ENCODE results near the gene RNF207. TPM values are rescaled to one million over a fixed set of nuclear protein-coding genes. Genes with fewer than 3 reads are reported as not detected.

The RNF207 gene
- total and polyA plus RNA-seq, 10 of the 15 experiments (the other 5 are each of a cell fraction or from before 2014, with no cell fraction given): 1.7 to 36.4 (median 13.1) TPM

DNA sequence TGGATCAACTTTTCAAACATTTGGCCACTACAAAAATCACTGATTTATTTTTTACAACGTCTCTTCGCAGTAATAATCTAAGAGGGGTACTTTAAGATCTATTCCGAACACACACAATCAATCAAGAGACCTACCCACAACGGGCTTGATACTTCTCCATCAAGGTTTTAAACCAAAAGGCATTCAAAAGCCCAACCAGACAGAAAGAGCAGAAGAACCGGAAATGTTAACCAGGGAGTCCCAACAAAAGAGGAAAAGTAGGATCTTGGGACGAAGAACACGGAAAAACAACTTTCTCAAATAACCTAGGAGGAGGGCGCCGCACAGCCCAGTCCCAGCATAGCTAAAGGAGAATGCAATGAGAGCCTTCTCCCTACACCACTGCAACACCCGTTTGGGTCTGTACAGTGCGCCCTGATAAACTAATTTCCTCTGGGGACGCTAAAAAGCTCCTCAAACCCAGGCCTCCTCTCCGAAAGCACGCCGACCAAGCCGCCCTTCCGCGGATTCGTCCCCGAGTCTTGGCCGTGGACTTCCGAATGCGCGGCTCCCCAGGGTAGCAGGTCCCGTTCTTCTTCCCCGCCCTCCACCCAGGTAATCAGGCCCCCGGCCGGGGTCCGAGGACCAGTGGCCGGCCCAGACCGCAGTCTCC, 7.1 kb upstream of the RNF207 start:
- ChIA-PET POLR2A (no interaction called here), CTCF (interaction anchor here (0.6 to 2.9 kb wide), 6 partner anchors 9 to 485 kb away, joined by 3 to 11 read pairs (median 8); no protein-coding TSS in a partner anchor), SMC1A (ENCODE audit: uncharacterized antibody, unreplicated experiment) (interaction anchor here (0.7 kb wide), 1 partner anchor 8 kb away, joined by 3 read pairs; no protein-coding TSS in a partner anchor), RAD21 (ENCODE audit: unreplicated experiment) (no interaction called here)
- no peak for DNase-seq (ENCODE audit: low read depth, low spot score)
- Histone ChIP-seq H3K9ac (ENCODE audit: control insufficient read depth, insufficient read depth, low read length) (peak overlapping the region; percentile 100), H3K27me3 (replicated peaks in 1 of 2; ENCODE audit: control insufficient read depth in 2 of 2, insufficient read depth in 2 of 2, low read length in 1 of 2) (no peaks in the 10 kb centered on the region), H2AFZ (ENCODE audit: control insufficient read depth, low read depth, low read length) (no peak overlapping the region), H3K79me2 (ENCODE audit: control insufficient read depth, insufficient read depth, low read length) (peaks cover 49% of the 10 kb centered on the region), H3K9me3 (replicated peaks; ENCODE audit: control insufficient read depth, insufficient read depth, low read length) (no peaks in the 10 kb centered on the region), H3K4me3 (peak overlapping the region; percentile 93), H4K20me1 (ENCODE audit: control insufficient read depth, insufficient read depth) (no peaks in the 10 kb centered on the region), H3K4me1 (ENCODE audit: control insufficient read depth, insufficient read depth, low read length) (peaks cover 6% of the 10 kb centered on the region), H3K36me3 (ENCODE audit: control insufficient read depth in 2 of 2, insufficient read depth in 2 of 2, low read length in 1 of 2) (peaks cover 5 to 20% of the 10 kb centered on the region in 2 experiments), H3K4me2 (ENCODE audit: control insufficient read depth, insufficient read depth) (peak overlapping the region; percentile 72), H3K27ac (ENCODE audit: control insufficient read depth, insufficient read depth) (peak overlapping the region; percentile 85)
- WGBS (ENCODE audit: insufficient coverage, insufficient replicate concordance, low lambda C conversion rate, missing lambda C conversion rate): under 1% methylated on average over 30 of the region's 31 CpGs
- intact Hi-C loops (cut with micrococcal nuclease; ENCODE audit: unreplicated experiment) (loop anchor here (5.0 kb wide), 1 partner anchor 171 kb away; no protein-coding TSS in a partner anchor), in situ Hi-C loops (cut with MboI) (no loop called here)
- ATAC-seq: peak; percentile 53
- TSS peak; percentile 68 for BruUV-seq (replicated peaks)
- FAIRE-seq: no peak
- TF ChIP-seq YY1 (IDR thresholded peaks at IDR 0.05; ENCODE audit: low read depth, low read length) (no peak), SMAD1 (IDR thresholded peaks at IDR 0.05; ENCODE audit: low read depth, partially characterized antibody) (no peak), MEF2A (IDR thresholded peaks at IDR 0.05; ENCODE audit: insufficient read depth, low read depth, low read length) (no peak), SMARCA5 (IDR thresholded peaks at IDR 0.05) (no peak), YBX1 (IDR thresholded peaks at IDR 0.05) (no peak), MEF2B (IDR thresholded peaks at IDR 0.05; ENCODE audit: partially characterized antibody, poor library complexity, severe bottlenecking) (no peak), BACH1 (IDR thresholded peaks at IDR 0.05; ENCODE audit: borderline replicate concordance) (no peak), TARDBP (IDR thresholded peaks at IDR 0.05; ENCODE audit: borderline replicate concordance) (no peak), RB1 (IDR thresholded peaks at IDR 0.05; ENCODE audit: borderline replicate concordance) (no peak), CBX3 (IDR thresholded peaks at IDR 0.05; ENCODE audit: borderline replicate concordance, low read depth) (no peak)
- TF ChIP-seq, protein P1, sequence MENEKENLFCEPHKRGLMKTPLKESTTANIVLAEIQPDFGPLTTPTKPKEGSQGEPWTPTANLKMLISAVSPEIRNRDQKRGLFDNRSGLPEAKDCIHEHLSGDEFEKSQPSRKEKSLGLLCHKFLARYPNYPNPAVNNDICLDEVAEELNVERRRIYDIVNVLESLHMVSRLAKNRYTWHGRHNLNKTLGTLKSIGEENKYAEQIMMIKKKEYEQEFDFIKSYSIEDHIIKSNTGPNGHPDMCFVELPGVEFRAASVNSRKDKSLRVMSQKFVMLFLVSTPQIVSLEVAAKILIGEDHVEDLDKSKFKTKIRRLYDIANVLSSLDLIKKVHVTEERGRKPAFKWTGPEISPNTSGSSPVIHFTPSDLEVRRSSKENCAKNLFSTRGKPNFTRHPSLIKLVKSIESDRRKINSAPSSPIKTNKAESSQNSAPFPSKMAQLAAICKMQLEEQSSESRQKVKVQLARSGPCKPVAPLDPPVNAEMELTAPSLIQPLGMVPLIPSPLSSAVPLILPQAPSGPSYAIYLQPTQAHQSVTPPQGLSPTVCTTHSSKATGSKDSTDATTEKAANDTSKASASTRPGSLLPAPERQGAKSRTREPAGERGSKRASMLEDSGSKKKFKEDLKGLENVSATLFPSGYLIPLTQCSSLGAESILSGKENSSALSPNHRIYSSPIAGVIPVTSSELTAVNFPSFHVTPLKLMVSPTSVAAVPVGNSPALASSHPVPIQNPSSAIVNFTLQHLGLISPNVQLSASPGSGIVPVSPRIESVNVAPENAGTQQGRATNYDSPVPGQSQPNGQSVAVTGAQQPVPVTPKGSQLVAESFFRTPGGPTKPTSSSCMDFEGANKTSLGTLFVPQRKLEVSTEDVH (IDR thresholded peaks at IDR 0.05; ENCODE audit: low read depth, partially characterized antibody): no peak
- TF ChIP-seq, protein P2, sequence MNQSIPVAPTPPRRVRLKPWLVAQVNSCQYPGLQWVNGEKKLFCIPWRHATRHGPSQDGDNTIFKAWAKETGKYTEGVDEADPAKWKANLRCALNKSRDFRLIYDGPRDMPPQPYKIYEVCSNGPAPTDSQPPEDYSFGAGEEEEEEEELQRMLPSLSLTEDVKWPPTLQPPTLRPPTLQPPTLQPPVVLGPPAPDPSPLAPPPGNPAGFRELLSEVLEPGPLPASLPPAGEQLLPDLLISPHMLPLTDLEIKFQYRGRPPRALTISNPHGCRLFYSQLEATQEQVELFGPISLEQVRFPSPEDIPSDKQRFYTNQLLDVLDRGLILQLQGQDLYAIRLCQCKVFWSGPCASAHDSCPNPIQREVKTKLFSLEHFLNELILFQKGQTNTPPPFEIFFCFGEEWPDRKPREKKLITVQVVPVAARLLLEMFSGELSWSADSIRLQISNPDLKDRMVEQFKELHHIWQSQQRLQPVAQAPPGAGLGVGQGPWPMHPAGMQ (IDR thresholded peaks at IDR 0.05; ENCODE audit: borderline replicate concordance): no peak
- TF ChIP-seq, protein P3, sequence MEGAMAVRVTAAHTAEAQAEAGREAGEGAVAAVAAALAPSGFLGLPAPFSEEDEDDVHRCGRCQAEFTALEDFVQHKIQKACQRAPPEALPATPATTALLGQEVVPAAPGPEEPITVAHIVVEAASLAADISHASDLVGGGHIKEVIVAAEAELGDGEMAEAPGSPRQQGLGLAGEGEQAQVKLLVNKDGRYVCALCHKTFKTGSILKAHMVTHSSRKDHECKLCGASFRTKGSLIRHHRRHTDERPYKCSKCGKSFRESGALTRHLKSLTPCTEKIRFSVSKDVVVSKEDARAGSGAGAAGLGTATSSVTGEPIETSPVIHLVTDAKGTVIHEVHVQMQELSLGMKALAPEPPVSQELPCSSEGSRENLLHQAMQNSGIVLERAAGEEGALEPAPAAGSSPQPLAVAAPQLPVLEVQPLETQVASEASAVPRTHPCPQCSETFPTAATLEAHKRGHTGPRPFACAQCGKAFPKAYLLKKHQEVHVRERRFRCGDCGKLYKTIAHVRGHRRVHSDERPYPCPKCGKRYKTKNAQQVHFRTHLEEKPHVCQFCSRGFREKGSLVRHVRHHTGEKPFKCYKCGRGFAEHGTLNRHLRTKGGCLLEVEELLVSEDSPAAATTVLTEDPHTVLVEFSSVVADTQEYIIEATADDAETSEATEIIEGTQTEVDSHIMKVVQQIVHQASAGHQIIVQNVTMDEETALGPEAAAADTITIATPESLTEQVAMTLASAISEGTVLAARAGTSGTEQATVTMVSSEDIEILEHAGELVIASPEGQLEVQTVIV (IDR thresholded peaks at IDR 0.05; ENCODE audit: borderline replicate concordance, partially characterized antibody): no peak
- TF ChIP-seq, protein P4, sequence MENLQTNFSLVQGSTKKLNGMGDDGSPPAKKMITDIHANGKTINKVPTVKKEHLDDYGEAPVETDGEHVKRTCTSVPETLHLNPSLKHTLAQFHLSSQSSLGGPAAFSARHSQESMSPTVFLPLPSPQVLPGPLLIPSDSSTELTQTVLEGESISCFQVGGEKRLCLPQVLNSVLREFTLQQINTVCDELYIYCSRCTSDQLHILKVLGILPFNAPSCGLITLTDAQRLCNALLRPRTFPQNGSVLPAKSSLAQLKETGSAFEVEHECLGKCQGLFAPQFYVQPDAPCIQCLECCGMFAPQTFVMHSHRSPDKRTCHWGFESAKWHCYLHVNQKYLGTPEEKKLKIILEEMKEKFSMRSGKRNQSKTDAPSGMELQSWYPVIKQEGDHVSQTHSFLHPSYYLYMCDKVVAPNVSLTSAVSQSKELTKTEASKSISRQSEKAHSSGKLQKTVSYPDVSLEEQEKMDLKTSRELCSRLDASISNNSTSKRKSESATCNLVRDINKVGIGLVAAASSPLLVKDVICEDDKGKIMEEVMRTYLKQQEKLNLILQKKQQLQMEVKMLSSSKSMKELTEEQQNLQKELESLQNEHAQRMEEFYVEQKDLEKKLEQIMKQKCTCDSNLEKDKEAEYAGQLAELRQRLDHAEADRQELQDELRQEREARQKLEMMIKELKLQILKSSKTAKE (IDR thresholded peaks at IDR 0.05; ENCODE audit: low read depth, poor library complexity, severe bottlenecking): no peak

Data from GM12878 (cell line).